Activated naive CD4-positive, alpha-beta T cell (primary cell): Measurements from ENCODE around the gene ANO6.
"Not testable (repeated sequence)": the region's sequence is repeated elsewhere in the genome, so short reads cannot be mapped to it uniquely, and the experiment has no call there.

Experiments used
- DNase-seq, 4 experiments: peaks; one replicate each; lab custom pipeline; 2025; lab: John Stamatoyannopoulos, UW

The ANO6 gene

GRCh38 chr12:45309836-45310626 is 94.1 kb downstream of the ANO6 start:
- DNase-seq, result no peak

DNA sequence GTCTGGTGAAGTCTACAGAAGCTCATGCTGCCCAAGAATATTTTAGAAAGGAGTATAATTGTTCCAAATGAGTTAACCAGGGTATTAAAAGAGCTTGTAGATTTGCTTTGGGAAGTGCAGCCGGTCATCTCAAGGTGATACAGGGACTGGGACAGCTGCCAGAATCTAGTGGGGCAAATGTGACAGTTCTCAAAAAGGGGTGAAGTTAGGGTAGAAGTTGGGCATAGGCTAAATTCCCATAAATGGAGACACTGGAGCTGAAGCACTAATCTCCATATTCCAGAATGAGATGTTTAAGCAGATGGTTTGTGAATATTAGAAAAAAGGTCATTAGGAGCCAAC is 94.7 kb downstream of the ANO6 start:
- DNase-seq, result no peak

DNA sequence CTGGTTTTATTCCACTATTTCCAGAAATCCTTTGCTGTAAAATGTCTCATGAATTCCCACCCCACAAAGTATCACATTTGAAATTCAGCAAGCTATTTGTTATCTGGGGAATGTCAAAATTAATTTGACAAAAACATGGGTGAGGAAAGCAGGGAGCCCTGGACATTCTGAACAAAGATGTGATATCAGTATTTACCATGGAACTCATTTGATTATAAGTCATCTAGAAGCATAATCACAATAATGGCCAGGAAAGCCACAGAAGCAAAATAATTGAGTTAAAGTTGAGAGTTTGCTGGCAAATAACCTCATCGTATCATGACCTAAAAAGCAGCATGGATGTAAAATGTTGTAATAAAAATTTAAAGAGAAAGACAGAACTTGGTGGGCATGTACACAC is 96.1 kb downstream of the ANO6 start:
- DNase-seq, result no peak

- DNase-seq, result no peak
These were observed 98.9 kb downstream of the ANO6 start for GRCh38 chr12:45314770-45315169.

GRCh38 chr12:45315462-45315861 is 99.6 kb downstream of the ANO6 start:
- DNase-seq, result no peak

DNA sequence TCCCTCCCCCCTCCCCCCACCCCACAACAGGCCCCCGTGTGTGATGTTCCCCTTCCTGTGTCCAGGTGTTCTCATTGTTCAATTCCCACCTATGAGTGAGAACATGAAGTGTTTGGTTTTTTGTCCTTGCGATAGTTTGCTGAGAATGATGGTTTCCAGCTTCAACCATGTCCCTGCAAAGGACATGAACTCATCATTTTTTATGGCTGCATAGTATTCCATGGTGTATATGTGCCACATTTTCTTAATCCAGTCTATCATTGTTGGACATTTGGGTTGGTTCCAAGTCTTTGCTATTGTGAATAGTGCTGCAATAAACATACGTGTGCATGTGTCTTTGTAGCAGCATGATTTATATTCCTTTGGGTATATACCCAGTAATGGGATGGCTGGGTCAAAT is 101.4 kb downstream of the ANO6 start:
- not testable (repeated sequence) for DNase-seq

GRCh38 chr12:45322810-45323209 is 106.9 kb downstream of the ANO6 start:
- no peak for DNase-seq

GRCh38 chr12:45324391-45324790 is 108.5 kb downstream of the ANO6 start:
- no peak for DNase-seq

DNA sequence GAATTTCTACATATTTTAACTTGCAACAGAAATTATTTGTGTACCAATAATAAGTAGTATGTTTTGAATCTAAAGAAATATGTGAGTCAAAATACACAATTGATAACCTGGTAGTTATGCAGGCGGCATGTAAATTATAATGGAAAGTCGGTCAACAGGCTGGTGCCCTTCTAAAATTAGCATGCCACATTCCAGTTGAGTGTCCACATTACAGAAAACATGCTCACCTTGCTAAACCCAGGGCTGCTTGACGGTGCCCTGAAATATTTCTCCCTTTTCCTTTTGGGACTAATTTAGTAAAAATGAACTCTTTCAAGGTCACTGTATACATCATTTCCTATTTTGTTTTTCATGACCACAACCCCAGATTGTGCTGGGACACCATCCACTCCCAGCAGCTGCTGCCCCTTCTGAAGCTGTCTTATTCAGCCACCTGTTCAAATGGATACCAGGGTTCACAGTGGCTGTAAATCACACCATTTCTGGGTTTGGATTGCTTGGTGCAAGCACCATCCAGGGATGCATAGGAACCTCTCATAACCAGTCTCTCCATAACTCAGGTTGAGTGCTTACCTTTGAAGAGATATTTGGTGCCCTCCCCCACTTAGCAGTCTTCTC is 110.6 kb downstream of the ANO6 start:
- no peak for DNase-seq

GRCh38 chr12:45327823-45328383 is 112.0 kb downstream of the ANO6 start:
- DNase-seq, result no peak

- no peak for DNase-seq
These were observed 113.3 kb downstream of the ANO6 start for GRCh38 chr12:45329238-45329637.

GRCh38 chr12:45329702-45330101 is 113.8 kb downstream of the ANO6 start:
- DNase-seq, result no peak

GRCh38 chr12:45331552-45331951 is 115.7 kb downstream of the ANO6 start:
- DNase-seq, result no peak

- DNase-seq, result no peak
These were observed 118.5 kb downstream of the ANO6 start for GRCh38 chr12:45334396-45334795.

DNA sequence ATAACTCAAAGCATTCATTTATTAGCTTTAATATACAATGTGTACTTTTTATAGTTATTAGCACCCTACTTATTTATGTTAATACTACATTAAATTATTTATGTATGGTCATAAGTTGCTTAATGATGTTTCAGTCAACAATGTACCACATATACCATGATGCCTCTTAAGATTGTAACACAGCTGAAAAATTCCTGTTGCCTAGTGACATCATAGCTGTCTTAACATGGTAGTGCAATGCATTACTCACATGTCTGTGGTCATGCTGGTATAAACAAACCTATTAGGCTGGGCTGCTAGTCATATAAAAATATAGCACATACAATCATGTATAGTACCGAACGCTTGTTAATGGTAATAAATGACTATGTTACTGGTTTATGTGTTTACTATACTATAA is 120.4 kb downstream of the ANO6 start:
- DNase-seq, result no peak

- DNase-seq, result no peak
These were observed 121.1 kb downstream of the ANO6 start for GRCh38 chr12:45336762-45337596.

- DNase-seq, result no peak
These were observed 121.9 kb downstream of the ANO6 start for GRCh38 chr12:45337835-45338234.

- DNase-seq, result no peak
These were observed 122.4 kb downstream of the ANO6 start for GRCh38 chr12:45338272-45338671.

GRCh38 chr12:45339035-45339434 is 123.1 kb downstream of the ANO6 start:
- DNase-seq, result no peak

- DNase-seq, result no peak
These were observed 126.3 kb downstream of the ANO6 start for GRCh38 chr12:45342171-45342570.

- DNase-seq, result no peak
These were observed 127.0 kb downstream of the ANO6 start for GRCh38 chr12:45342848-45343247.

GRCh38 chr12:45343269-45344051 is 127.6 kb downstream of the ANO6 start:
- DNase-seq, result no peak
